H1 (cell line): ENCODE data around the gene PLK3. TPM values are rescaled to one million over a fixed set of nuclear protein-coding genes. Genes with fewer than 3 reads are reported as not detected.

Source experiments
- CEBPB ChIP-seq: IDR thresholded peaks from 2 replicates; pipeline ENCODE4 v1.6.1; 2012; ENCODE audit warnings: low read depth, low read length
- EZH2 ChIP-seq: fragments of 200-600 bp; sonication (generic); IDR thresholded peaks from 2 replicates; pipeline ENCODE4 v1.7.1; 2012; ENCODE audit warnings: low read depth, mild to moderate bottlenecking, moderate library complexity, low read length, inconsistent platforms; ENCODE audit not compliant: severe bottlenecking
- GTF2F1 ChIP-seq: IDR thresholded peaks from 2 replicates; pipeline ENCODE4 v1.6.1; 2012; ENCODE audit warnings: low read depth, low read length, improper control_type of control experiment, borderline replicate concordance
- polyA plus RNA-seq, 7 experiments: library from polyadenylated mRNA; depleted of rRNA in 3 of 7; stranded (reverse) in 5 of 7; unstranded in 2 of 7; fragments of >200 nt in 5 of 7; fragments of 200-250 nt in 2 of 7; gene quantifications; 1 replicate in 5 of 7; 2 replicates in 1 of 7; 4 replicates in 1 of 7; pipeline versions ENCODE4 v1.2.1 to v1.2.3, GENCODE V29; 2011 to 2013; ENCODE audit warnings: missing spikeins in 2 of 7, mixed read lengths in 2 of 7
- total RNA-seq: library from RNA; stranded (reverse); fragmentation: NEBNext Ultra II Directional; extraction: Animal tissue kit (Norgen Biotek cat#: 25700); gene quantifications from 2 replicates; pipeline ENCODE4 v1.2.1, GENCODE V29; 2021
- TF ChIP-seq, protein P1 (sequence below): IDR thresholded peaks from 2 replicates; pipeline ENCODE4 v1.6.1; 2012; ENCODE audit warnings: inconsistent platforms
- TF ChIP-seq, protein P2 (sequence below): IDR thresholded peaks from 2 replicates; pipeline ENCODE4 v1.6.1; 2011; ENCODE audit warnings: low read depth, mild to moderate bottlenecking, low read length; ENCODE audit not compliant: insufficient read depth
- TF ChIP-seq, protein P3 (sequence below): fragments of 300-600 bp; sonication (generic); IDR thresholded peaks from 2 replicates; pipeline ENCODE4 v1.7.1; 2012; ENCODE audit warnings: low read length, moderate library complexity, mild to moderate bottlenecking, inconsistent platforms; ENCODE audit not compliant: insufficient replicate concordance

Gene PLK3
- total and polyA plus RNA-seq, 2 of the 8 experiments (the other 6 are each of a cell fraction or from before 2014, with no cell fraction given) = 7.9 to 12.3 TPM

DNA sequence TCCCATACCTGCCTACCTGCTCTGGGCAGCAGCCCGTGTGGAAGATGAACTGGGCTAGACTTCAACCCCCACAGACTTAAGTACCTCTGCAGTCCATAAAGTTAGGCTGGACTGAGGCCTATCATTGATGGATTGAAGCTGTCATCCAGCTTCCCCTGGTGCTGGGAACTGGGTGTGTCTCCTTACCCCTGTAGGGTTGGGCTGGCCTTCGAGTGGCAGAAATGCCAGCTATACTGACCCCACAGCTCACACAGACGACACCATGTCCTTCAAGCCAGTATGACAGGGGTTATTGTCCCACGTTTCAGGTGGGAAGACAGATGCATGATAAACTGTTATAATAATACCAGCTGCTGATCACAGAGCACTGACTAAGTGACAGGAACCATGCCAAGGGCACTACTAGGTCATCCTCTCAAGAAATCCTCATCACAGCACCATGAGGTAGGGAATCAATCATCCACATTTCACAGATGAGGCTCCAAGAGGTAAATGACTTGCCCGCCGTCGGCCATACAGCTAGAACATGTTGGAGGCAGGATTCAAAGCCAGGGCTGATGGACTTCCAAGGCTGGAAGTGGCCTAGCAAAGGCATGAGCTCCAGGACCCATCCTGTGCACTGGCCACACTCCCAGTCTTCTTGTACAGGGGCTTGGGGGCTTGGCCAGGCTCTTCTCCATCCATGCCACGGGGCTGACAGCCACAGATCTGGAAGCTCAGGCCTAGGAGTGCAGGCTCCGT is 11.9 kb upstream of the PLK3 start, which contains the start of gene BEST4 (continued):
- TF ChIP-seq, protein P1, sequence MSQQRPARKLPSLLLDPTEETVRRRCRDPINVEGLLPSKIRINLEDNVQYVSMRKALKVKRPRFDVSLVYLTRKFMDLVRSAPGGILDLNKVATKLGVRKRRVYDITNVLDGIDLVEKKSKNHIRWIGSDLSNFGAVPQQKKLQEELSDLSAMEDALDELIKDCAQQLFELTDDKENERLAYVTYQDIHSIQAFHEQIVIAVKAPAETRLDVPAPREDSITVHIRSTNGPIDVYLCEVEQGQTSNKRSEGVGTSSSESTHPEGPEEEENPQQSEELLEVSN = no peak
- no peak for TF ChIP-seq GTF2F1
- TF ChIP-seq, protein P2, sequence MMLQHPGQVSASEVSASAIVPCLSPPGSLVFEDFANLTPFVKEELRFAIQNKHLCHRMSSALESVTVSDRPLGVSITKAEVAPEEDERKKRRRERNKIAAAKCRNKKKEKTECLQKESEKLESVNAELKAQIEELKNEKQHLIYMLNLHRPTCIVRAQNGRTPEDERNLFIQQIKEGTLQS = no peak
- TF ChIP-seq EZH2 = no peak
- TF ChIP-seq, protein P3, sequence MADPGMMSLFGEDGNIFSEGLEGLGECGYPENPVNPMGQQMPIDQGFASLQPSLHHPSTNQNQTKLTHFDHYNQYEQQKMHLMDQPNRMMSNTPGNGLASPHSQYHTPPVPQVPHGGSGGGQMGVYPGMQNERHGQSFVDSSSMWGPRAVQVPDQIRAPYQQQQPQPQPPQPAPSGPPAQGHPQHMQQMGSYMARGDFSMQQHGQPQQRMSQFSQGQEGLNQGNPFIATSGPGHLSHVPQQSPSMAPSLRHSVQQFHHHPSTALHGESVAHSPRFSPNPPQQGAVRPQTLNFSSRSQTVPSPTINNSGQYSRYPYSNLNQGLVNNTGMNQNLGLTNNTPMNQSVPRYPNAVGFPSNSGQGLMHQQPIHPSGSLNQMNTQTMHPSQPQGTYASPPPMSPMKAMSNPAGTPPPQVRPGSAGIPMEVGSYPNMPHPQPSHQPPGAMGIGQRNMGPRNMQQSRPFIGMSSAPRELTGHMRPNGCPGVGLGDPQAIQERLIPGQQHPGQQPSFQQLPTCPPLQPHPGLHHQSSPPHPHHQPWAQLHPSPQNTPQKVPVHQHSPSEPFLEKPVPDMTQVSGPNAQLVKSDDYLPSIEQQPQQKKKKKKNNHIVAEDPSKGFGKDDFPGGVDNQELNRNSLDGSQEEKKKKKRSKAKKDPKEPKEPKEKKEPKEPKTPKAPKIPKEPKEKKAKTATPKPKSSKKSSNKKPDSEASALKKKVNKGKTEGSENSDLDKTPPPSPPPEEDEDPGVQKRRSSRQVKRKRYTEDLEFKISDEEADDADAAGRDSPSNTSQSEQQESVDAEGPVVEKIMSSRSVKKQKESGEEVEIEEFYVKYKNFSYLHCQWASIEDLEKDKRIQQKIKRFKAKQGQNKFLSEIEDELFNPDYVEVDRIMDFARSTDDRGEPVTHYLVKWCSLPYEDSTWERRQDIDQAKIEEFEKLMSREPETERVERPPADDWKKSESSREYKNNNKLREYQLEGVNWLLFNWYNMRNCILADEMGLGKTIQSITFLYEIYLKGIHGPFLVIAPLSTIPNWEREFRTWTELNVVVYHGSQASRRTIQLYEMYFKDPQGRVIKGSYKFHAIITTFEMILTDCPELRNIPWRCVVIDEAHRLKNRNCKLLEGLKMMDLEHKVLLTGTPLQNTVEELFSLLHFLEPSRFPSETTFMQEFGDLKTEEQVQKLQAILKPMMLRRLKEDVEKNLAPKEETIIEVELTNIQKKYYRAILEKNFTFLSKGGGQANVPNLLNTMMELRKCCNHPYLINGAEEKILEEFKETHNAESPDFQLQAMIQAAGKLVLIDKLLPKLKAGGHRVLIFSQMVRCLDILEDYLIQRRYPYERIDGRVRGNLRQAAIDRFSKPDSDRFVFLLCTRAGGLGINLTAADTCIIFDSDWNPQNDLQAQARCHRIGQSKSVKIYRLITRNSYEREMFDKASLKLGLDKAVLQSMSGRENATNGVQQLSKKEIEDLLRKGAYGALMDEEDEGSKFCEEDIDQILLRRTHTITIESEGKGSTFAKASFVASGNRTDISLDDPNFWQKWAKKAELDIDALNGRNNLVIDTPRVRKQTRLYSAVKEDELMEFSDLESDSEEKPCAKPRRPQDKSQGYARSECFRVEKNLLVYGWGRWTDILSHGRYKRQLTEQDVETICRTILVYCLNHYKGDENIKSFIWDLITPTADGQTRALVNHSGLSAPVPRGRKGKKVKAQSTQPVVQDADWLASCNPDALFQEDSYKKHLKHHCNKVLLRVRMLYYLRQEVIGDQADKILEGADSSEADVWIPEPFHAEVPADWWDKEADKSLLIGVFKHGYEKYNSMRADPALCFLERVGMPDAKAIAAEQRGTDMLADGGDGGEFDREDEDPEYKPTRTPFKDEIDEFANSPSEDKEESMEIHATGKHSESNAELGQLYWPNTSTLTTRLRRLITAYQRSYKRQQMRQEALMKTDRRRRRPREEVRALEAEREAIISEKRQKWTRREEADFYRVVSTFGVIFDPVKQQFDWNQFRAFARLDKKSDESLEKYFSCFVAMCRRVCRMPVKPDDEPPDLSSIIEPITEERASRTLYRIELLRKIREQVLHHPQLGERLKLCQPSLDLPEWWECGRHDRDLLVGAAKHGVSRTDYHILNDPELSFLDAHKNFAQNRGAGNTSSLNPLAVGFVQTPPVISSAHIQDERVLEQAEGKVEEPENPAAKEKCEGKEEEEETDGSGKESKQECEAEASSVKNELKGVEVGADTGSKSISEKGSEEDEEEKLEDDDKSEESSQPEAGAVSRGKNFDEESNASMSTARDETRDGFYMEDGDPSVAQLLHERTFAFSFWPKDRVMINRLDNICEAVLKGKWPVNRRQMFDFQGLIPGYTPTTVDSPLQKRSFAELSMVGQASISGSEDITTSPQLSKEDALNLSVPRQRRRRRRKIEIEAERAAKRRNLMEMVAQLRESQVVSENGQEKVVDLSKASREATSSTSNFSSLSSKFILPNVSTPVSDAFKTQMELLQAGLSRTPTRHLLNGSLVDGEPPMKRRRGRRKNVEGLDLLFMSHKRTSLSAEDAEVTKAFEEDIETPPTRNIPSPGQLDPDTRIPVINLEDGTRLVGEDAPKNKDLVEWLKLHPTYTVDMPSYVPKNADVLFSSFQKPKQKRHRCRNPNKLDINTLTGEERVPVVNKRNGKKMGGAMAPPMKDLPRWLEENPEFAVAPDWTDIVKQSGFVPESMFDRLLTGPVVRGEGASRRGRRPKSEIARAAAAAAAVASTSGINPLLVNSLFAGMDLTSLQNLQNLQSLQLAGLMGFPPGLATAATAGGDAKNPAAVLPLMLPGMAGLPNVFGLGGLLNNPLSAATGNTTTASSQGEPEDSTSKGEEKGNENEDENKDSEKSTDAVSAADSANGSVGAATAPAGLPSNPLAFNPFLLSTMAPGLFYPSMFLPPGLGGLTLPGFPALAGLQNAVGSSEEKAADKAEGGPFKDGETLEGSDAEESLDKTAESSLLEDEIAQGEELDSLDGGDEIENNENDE = no peak
- no peak for TF ChIP-seq CEBPB
